Endothelial cell of hepatic sinusoid (primary cell): ENCODE results near the gene CNIH3.

Experiments
- in situ Hi-C: cut with HindIII; loops from 2 replicates; pipeline ENCODE4 v1.10.0; 2017; ENCODE audit warnings: low sequenced_read_pairs

The CNIH3 gene

DNA sequence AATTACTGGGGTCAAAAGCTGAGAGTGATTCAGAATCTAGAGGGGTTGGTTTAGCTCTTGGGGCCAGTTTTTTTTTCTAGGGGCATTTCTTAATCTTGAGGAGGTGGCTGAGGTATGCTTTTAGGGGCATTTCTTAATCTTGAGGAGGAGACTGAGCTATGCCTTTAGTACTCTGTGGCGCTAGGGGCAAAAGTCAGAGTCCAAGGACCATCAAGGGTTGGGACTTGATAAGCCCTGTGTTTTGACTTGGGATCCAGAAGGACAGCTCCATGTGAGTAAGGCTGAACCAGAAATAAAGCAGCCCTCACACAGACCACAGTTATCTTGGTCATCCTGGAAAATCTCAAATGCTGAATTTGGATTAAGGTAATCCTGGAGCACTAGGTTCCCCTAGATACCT, 3.9 kb upstream of the CNIH3 start:
- in situ Hi-C loops, result no loop called here

DNA sequence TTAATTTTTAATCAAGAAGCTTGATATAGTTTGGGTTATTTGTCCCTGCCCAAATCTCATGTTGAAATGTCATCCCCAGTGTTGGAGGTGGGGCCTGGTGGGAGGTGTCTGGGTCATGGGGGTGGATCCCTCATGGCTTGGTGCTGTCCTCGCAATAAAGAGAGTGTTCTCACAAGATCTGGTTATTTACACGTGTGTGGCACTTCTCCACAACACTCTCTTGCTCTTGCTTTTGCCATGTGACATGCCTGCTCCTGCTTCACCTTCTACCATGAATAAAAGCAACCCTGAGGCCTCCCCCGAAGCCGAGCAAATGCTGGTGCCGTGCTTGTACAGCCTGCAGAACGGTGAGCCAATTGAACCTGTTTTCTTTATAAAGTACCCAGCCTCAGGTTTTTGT, 2.6 kb upstream of the CNIH3 start:
- in situ Hi-C loops, result no loop called here

- in situ Hi-C loops, result no loop called here
Measured at GRCh38 chr1:224616756-224617409, 766 bp downstream of the CNIH3 start.

DNA sequence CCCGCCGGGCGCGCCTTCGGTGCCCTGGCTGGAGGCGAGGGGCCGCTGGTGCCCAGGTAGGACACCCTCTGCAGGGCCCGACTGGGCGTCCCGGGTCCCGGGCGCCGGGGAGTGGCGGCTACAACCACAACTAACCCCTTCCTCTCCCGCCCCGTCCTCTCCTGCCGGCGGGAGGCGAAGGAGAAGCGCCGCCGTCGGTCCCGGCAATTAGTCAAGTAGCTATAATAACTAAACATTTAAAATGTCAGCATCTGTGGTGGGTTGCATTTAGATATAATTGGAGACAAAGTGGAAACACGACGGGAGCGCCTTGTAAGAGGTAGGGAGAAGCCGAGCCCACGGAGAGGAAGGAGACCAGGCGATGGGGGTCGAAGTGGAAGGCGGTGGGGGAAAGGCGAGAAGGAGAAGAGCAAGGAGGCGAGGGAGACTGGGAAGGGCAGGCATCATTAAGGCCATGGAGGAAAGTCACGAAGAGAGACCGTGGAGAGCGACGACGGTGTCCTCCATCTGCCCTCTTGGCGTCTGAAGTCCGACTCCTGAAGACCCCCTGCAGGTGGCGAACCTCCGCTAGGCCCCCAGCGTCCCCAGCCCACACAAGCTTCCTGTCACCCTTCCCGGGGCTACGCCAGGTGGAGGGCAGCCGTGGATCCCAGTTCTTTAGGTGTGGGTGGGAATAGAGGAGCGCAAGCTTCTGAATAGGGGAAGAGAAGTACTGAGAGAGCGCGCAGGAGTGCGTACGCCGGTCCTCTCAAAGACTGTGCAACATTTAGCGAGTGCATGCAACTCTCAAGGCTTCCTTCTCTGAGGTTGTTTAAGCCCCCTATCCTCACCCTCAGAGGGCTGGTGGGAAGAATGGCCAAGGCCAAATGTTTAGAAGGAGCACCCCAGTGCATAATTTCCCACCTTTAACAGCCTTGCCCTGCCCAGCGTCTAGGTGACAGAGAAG, 1.6 kb downstream of the CNIH3 start:
- in situ Hi-C loops, result no loop called here

- in situ Hi-C loops, result no loop called here
Measured at GRCh38 chr1:224619209-224619608, 3.1 kb downstream of the CNIH3 start.

GRCh38 chr1:224620105-224620504, 4.0 kb downstream of the CNIH3 start:
- in situ Hi-C loops, result no loop called here

DNA sequence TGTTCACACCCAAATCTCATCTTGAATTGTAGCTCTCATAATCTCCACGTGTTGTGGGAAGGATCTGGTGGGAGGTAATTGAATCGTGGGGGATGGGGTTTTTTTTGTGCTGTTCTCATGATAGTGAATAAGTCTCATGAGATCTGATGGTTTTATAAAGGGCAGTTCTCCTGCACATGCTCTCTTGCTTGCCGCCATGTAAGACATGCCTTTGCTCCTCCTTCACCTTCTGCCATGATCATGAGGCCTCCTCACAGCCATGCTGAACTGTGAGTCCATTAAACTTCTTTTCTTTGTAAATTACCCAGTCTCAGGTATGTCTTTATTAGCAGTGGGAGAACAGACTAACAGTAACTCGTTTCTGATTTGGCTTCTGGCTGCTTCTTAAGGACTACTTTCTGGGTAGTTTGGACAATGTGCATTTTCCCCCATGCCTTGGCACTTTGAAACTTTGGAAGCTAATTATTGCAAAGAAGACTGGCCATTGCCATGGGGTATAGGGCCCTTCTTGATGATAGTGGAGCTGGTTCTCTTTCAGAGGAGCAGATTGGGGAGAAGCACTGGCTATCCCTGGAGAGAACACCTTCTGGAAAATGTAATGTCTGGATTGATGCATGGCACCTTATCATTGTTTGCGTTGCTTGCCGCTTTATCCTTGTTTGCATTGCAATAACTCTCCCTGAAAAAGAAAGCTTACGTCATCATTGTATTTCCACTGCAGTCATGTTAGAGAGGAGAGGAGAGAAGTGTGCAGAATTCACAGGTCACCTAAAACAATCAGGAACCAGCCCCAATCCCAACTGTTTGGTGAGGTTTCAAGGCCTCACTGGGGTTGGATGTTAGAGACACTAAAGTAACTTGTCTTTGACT, 5.9 kb downstream of the CNIH3 start:
- in situ Hi-C loops, result no loop called here

DNA sequence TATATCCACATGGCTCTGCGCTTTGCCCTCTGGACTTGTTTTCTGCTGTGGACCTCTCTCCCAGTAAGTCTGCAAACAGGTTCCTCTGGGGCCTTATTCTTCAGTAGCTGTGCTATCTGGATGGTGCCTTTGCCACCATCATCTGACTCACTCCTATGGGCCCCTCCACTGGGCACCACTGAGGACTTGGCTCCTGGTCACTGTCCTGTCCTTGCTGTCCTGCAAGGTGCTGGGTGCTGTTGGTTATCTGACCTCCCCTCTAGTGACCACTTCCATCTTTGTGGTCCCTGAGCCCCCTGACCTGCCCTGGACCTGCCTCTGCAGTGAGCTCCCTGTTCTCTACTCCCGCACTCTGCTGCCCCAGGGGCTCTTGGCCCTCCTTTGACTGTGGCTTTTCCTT, 6.7 kb downstream of the CNIH3 start:
- in situ Hi-C loops, result no loop called here

DNA sequence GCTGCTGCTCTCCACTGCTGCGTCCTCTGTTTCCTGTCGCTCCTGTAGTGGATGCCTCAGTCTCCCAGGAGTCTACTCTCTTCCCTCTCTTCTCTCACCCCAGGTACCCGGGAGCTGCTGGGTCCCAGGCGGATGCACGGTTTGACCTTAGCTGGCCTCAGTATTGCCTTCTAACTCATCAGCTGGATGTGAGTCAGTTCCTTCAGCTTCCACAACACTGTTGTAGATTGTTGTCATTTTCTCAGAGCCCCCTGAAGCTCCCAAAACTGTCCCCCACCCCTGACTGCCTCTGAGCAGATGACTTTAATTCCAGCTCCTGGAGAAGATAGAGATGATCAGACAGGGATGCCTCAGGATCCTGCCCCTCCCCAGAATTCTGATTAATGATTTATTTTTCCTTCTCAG, 7.2 kb downstream of the CNIH3 start:
- in situ Hi-C loops, result no loop called here

DNA sequence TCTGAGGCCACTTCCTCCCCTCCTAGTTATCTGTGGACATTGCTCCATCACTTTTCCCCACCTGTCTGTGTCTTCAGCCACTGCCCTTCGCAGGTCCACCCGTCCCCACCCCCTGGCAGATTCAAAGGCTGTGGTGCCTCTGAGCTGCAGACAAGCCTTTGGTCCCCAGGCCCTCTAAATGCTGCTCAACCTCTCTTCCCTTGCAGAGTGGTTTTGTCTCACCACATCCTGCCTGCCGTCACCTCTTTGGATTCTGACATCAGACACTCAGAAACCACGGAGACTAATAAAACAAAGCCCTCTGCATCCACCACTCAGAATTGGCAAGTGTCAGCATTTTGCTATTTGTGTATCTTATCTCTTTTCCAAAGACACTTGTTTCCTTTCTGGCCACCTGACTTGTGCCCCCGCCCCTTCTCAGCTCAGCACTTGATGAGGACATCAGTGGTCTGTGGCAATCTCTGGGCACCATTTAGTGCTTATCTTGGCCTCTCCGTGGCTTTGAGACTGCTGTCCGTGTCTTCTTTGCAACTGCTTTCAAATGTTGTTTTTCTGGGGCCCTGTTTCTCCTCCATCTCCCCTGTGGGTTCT, 7.7 kb downstream of the CNIH3 start:
- in situ Hi-C loops, result no loop called here

GRCh38 chr1:224624432-224624831, 8.3 kb downstream of the CNIH3 start:
- in situ Hi-C loops, result no loop called here

GRCh38 chr1:224626042-224626441, 9.9 kb downstream of the CNIH3 start:
- in situ Hi-C loops, result no loop called here

GRCh38 chr1:224629965-224630364, 13.8 kb downstream of the CNIH3 start:
- in situ Hi-C loops, result no loop called here

DNA sequence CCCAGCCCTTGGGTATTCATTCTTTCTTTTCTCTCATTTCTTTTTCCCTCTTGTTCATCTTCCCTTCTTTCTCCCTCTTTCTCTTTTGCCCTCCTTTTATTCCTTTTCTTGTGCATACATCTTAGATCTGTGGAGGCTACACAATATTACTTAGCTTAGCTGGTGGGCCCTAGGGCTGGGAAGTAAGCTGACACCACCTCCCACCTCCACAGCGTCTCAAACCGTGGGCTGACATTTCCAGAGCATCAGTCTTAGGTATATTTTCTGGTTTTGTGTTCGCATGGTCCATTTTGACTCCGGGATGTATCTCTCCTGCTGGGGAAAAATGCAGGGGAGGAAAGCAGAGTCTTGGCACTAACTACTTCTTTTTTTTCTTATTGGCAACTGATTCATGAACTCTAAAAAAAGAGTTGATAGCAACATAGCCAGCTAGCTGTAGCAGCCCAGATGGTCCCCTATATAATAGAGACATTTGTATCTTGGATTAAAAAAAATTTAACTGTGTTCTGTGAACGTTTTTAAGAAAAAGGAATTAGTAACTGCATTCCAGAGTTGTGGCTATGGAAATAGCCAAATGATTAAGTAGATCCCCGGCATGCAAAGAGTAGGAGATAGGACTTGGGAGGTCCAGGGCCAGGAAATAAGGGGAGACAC, 15.5 kb downstream of the CNIH3 start:
- in situ Hi-C loops, result no loop called here

GRCh38 chr1:224632381-224632871, 16.3 kb downstream of the CNIH3 start:
- in situ Hi-C loops, result no loop called here

DNA sequence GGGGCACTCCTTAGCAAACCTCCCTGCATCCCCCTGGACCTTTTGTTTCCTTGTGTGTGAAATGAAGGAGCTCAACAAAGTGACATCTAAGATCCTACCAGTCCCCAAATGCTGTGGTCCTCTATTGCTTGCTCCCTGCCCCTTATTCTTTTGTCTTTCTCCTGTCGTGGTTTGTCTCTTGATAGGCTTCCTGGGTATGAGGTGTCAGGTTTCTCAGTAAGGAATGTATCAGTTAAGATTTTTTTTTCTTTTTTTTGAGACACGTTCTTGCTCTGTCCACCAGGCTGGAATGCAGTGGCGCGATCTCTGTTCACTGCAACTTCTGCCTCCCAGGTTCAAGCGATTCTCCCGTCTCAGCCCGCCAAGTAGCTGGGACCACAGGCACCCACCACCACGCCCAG, 16.8 kb downstream of the CNIH3 start:
- in situ Hi-C loops, result no loop called here

DNA sequence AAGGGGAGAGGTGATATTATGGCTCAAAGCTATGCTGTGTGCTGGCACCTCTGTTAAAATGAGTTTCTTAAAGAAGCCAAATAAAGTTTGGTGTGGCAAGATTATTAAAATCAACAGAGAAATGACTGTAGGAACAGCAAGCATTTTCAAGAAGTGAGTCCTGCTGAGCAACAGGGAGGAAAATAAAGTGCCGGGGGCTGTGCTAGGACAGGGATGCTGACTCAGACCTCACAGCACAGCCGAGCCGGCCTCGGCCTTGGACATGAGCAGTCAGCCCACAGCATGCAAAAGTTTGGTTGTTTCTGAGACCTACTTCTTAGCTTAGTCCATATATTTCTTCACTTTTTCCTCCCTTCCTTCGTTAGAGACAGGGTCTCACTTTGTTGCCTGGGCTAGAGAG, 19.2 kb downstream of the CNIH3 start:
- in situ Hi-C loops, result no loop called here

DNA sequence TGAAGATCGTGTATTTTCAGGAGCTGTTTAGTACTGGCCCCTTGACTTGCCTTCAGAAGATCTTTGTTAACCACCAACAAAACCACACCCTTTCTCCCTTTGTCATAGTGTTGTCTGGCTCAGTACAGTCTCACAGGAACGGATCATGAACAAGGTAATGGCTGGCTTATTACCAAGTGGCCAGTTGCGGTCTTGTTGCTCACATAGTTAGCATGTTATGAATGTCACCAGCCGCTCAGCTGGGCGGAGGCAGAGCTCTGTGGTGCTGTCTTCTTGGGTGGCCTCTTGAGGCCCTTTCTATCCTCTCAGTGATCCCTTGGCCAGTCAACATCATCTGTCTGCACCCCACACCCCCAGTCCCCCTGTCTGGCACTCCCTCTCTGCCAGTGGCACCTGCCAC, 21.4 kb downstream of the CNIH3 start:
- in situ Hi-C loops, result no loop called here

- in situ Hi-C loops, result no loop called here
Measured at GRCh38 chr1:224637936-224638335, 21.8 kb downstream of the CNIH3 start.

GRCh38 chr1:224639426-224639975, 23.4 kb downstream of the CNIH3 start:
- in situ Hi-C loops, result no loop called here
